HCT116 (cell line): ENCODE measurements around the gene C10orf90. TPM values are rescaled to one million over a fixed set of nuclear protein-coding genes. Genes with fewer than 3 reads are reported as not detected.

Source experiments
- ATAC-seq: fragments of 200-7000 bp; cut with Tn5 transposase; 2 replicates; pipeline ENCODE4 v1.9.1; 2020; ENCODE audit warnings: mild to moderate bottlenecking, moderate library complexity
- BruUV-seq: library from RNA; stranded (reverse); fragments of 400-500 nt; replicated peaks from 2 replicates; lab custom pipeline; 2021; lab: Mats Ljungman, UMichigan
- CTCF ChIA-PET: fragments of 300-600 bp; sonication (Branson Sonifier 250); formaldehyde crosslinking; loops from one replicate; lab custom pipeline; 2021; ENCODE audit warnings: antibody characterized with exemption; lab: Charles Lee
- POLR2A ChIA-PET: fragments of 300-600, 350-600 bp; sonication (Branson Sonifier 250); formaldehyde crosslinking; loops from one replicate; lab custom pipeline; 2021; ENCODE audit warnings: antibody characterized with exemption; lab: Charles Lee
- RAD21 ChIA-PET, 2 experiments: fragments of 300-600 bp; sonication (Branson Sonifier 250); formaldehyde crosslinking; loops; one replicate each; lab custom pipeline; 2023; ENCODE audit warnings: low total read pairs in 2 of 2; ENCODE audit not compliant: uncharacterized antibody in 2 of 2, unreplicated experiment in 2 of 2, low non-redundant PET in 1 of 2; lab: Charles Lee
- DNase-seq: peaks from one replicate; pipeline ENCODE4 v3.0.0-alpha.2; 2010; ENCODE audit warnings: low read depth, low spot score
- H2AFZ ChIP-seq: fragments of 200-600 bp; shearing (Covaris generic), sonication (generic); 2 replicates; pipeline ENCODE4 v1.6.1; 2017; ENCODE audit warnings: low read depth, mixed run types, mixed read lengths, antibody characterized with exemption, low read length; ENCODE audit not compliant: poor library complexity, severe bottlenecking
- H3K27ac ChIP-seq: 2 replicates; pipeline ENCODE4 v1.5.1; 2012; ENCODE audit warnings: low read depth, low read length
- H3K27me3 ChIP-seq: fragments of 200-600 bp; sonication (generic); 2 replicates; pipeline ENCODE4 v1.6.1; 2016; ENCODE audit warnings: mixed run types, low read length, mixed read lengths; ENCODE audit not compliant: insufficient read depth
- H3K36me3 ChIP-seq, 2 experiments: fragments of 200-500 bp in 1 of 2; fragments of 200-600 bp in 1 of 2; sonication (Bioruptor generic) in 1 of 2; sonication (generic) in 1 of 2; 2 replicates each; pipeline versions ENCODE4 v1.5.1 to v1.6.1; 2014 to 2016; ENCODE audit warnings: low read length in 2 of 2, inconsistent platforms in 1 of 2, mixed read lengths in 1 of 2, mixed run types in 1 of 2; ENCODE audit not compliant: insufficient read depth in 2 of 2, control insufficient read depth in 1 of 2
- H3K4me1 ChIP-seq, 2 experiments: fragments of 200-600 bp in 1 of 2; sonication (generic) in 1 of 2; 2 replicates each; pipeline versions ENCODE4 v1.5.1 to v1.6.1; 2012 to 2017; ENCODE audit warnings: low read length in 2 of 2, inconsistent platforms in 1 of 2, mild to moderate bottlenecking in 1 of 2, mixed read lengths in 1 of 2, mixed run types in 1 of 2, moderate library complexity in 1 of 2; ENCODE audit not compliant: insufficient read depth in 2 of 2, control insufficient read depth in 1 of 2
- H3K4me2 ChIP-seq: fragments of 200-600 bp; sonication (generic); 2 replicates; pipeline ENCODE4 v1.6.1; 2017; ENCODE audit warnings: mixed run types, low read length, mixed read lengths
- H3K4me3 ChIP-seq, 2 experiments: fragments of 200-600 bp in 1 of 2; sonication (generic) in 1 of 2; replicated peaks in 1 of 2; 2 replicates each; pipeline ENCODE4 v1.5.1; 2011 to 2016; ENCODE audit warnings: low read length in 2 of 2, control low read depth in 1 of 2, low read depth in 1 of 2, mild to moderate bottlenecking in 1 of 2, mixed read lengths in 1 of 2, mixed run types in 1 of 2
- H3K79me2 ChIP-seq: fragments of 200-600 bp; sonication (generic); 2 replicates; pipeline ENCODE4 v1.6.1; 2017; ENCODE audit warnings: mild to moderate bottlenecking, mixed run types, low read length, moderate library complexity, mixed read lengths; ENCODE audit not compliant: insufficient read depth
- H3K9ac ChIP-seq: fragments of 200-600 bp; sonication (generic); 2 replicates; pipeline ENCODE4 v1.6.1; 2016; ENCODE audit warnings: low read length, mixed read lengths
- H3K9me2 ChIP-seq: fragments of 200-600 bp; sonication (generic), shearing (Covaris generic); 2 replicates; pipeline ENCODE4 v1.6.1; 2017; ENCODE audit warnings: mixed run types, mild to moderate bottlenecking, moderate library complexity; ENCODE audit not compliant: insufficient read depth
- H3K9me3 ChIP-seq, 2 experiments: fragments of 200-500 bp in 1 of 2; fragments of 200-600 bp in 1 of 2; sonication (Bioruptor generic) in 1 of 2; sonication (generic) in 1 of 2; 2 replicates each; pipeline ENCODE4 v1.6.1; 2014 to 2017; ENCODE audit warnings: low read length in 2 of 2, mixed read lengths in 2 of 2, inconsistent platforms in 1 of 2, low read depth in 1 of 2, mild to moderate bottlenecking in 1 of 2, mixed run types in 1 of 2, moderate library complexity in 1 of 2; ENCODE audit not compliant: control insufficient read depth in 1 of 2, insufficient read depth in 1 of 2
- H4K20me1 ChIP-seq: fragments of 200-600 bp; sonication (generic), shearing (Covaris generic); 2 replicates; pipeline ENCODE4 v1.6.1; 2017; ENCODE audit warnings: mixed run types, mild to moderate bottlenecking, moderate library complexity; ENCODE audit not compliant: insufficient read depth
- ATF3 ChIP-seq: IDR thresholded peaks from 2 replicates; pipeline ENCODE4 v1.6.1; 2012
- CBX3 ChIP-seq: IDR thresholded peaks from 2 replicates; pipeline ENCODE4 v1.6.1; 2012; ENCODE audit warnings: low read depth
- CEBPB ChIP-seq: IDR thresholded peaks from 2 replicates; pipeline ENCODE4 v1.6.1; 2012; ENCODE audit warnings: low read depth
- EGR1 ChIP-seq: IDR thresholded peaks from 2 replicates; pipeline ENCODE4 v1.6.1; 2012; ENCODE audit warnings: low read depth
- EZH2 ChIP-seq: fragments of 200-600 bp; sonication (generic); IDR thresholded peaks from 2 replicates; pipeline ENCODE4 v1.6.1; 2017; ENCODE audit warnings: antibody characterized with exemption, mixed run types
- FOSL1 ChIP-seq: IDR thresholded peaks from 2 replicates; pipeline ENCODE4 v1.6.1; 2012; ENCODE audit warnings: low read depth
- JUND ChIP-seq: IDR thresholded peaks from 2 replicates; pipeline ENCODE4 v1.6.1; 2012
- POLR2A ChIP-seq: IDR thresholded peaks from 2 replicates; pipeline ENCODE4 v1.7.0; 2011; ENCODE audit warnings: borderline replicate concordance; ENCODE audit not compliant: insufficient read depth, insufficient read length; ENCODE audit errors: extremely low read depth
- POLR2AphosphoS5 ChIP-seq: IDR thresholded peaks from 2 replicates; pipeline ENCODE4 v1.6.1; 2011; ENCODE audit warnings: mild to moderate bottlenecking, low read depth, low read length, moderate library complexity
- RAD21 ChIP-seq: IDR thresholded peaks from 2 replicates; pipeline ENCODE4 v1.6.1; 2012; ENCODE audit warnings: low read depth, mild to moderate bottlenecking
- REST ChIP-seq: IDR thresholded peaks from 2 replicates; pipeline ENCODE4 v1.6.1; 2012; ENCODE audit warnings: low read depth
- SP1 ChIP-seq: IDR thresholded peaks from 2 replicates; pipeline ENCODE4 v1.6.1; 2012; ENCODE audit warnings: low read depth
- TCF7L2 ChIP-seq: IDR thresholded peaks from 2 replicates; pipeline ENCODE4 v1.7.0; 2011; ENCODE audit warnings: borderline replicate concordance, inconsistent platforms; ENCODE audit not compliant: insufficient read depth, insufficient read length; ENCODE audit errors: extremely low read depth
- YY1 ChIP-seq: IDR thresholded peaks from 2 replicates; pipeline ENCODE4 v1.6.1; 2011; ENCODE audit warnings: low read length, low read depth, moderate library complexity, mild to moderate bottlenecking; ENCODE audit not compliant: insufficient replicate concordance; ENCODE audit errors: extremely low read depth
- ZBTB33 ChIP-seq: IDR thresholded peaks from 2 replicates; pipeline ENCODE4 v1.6.1; 2011; ENCODE audit warnings: mild to moderate bottlenecking, low read length, moderate library complexity; ENCODE audit not compliant: insufficient replicate concordance; ENCODE audit errors: extremely low read depth
- ZNF274 ChIP-seq: fragments of 200-500 bp; sonication (Bioruptor generic); IDR thresholded peaks from 2 replicates; pipeline ENCODE4 v1.6.1; 2014; ENCODE audit warnings: mild to moderate bottlenecking, low read depth, low read length, inconsistent platforms
- intact Hi-C: fragments of 100-400 bp; cut with micrococcal nuclease; formaldehyde crosslinking; loops from 2 replicates; pipeline ENCODE4 v1.10.0; 2022
- total RNA-seq: library from RNA; stranded (reverse); gene quantifications from one replicate; pipeline ENCODE4 v1.2.1, GENCODE V29; 2021; ENCODE audit not compliant: unreplicated experiment

Gene C10orf90
- total RNA-seq, 1 experiment from 2014 or later: not detected

- no peak overlapping the region for H3K4me2 ChIP-seq
- DNase-seq (no peak), ATAC-seq (no peak)
- TF ChIP-seq ZBTB33 (no peak), JUND (no peak), YY1 (no peak), FOSL1 (no peak), REST (no peak), CBX3 (no peak), ATF3 (no peak), EZH2 (no peak), TCF7L2 (no peak), POLR2AphosphoS5 (no peak), ZNF274 (no peak), SP1 (no peak), POLR2A (no peak), RAD21 (no peak), EGR1 (no peak), CEBPB (no peak)
- no peaks in the 10 kb centered on the region for H3K9me2 ChIP-seq
- peaks cover 53% of the 10 kb centered on the region for H3K27me3 ChIP-seq
- H3K27ac ChIP-seq: no peak overlapping the region
- no peaks in the 10 kb centered on the region for H3K4me1 ChIP-seq
- H3K9ac ChIP-seq: no peak overlapping the region
- ChIA-PET CTCF (no interaction called here), RAD21 (no interaction called here), POLR2A (no interaction called here)
- H3K4me3 ChIP-seq: no peak overlapping the region
- no TSS peak for BruUV-seq
- intact Hi-C loops: no loop called here
- H2AFZ ChIP-seq: no peak overlapping the region
- no peaks in the 10 kb centered on the region for H3K79me2 ChIP-seq
- no peaks in the 10 kb centered on the region for H3K9me3 ChIP-seq
- no peaks in the 10 kb centered on the region for H4K20me1 ChIP-seq
- H3K36me3 ChIP-seq: no peaks in the 10 kb centered on the region
These were observed 385 bp upstream of the C10orf90 start for GRCh38 chr10:126670895-126671261.
